Neural cell (in vitro differentiated cells): ENCODE results near the gene ASCC2. TPM values are rescaled to one million over a fixed set of nuclear protein-coding genes. Genes with fewer than 3 reads are reported as not detected.

Experiments used
- H2AFZ ChIP-seq: fragments of 200-600, 300-800 bp; sonication (generic), shearing (Covaris generic); 2 replicates; pipeline ENCODE4 v1.6.0; 2014; ENCODE audit warnings: low read depth, mild to moderate bottlenecking, antibody characterized with exemption, low read length, moderate library complexity
- H3F3A ChIP-seq: fragments of 200-600 bp; shearing (Covaris generic); 2 replicates; pipeline ENCODE4 v1.6.1; 2016; ENCODE audit warnings: mild to moderate bottlenecking, moderate library complexity, mixed read lengths, antibody characterized with exemption, low read length; ENCODE audit not compliant: insufficient read depth, poor library complexity, severe bottlenecking
- H3K27ac ChIP-seq: fragments of 200-600, 300-800 bp; sonication (generic), shearing (Covaris generic); 2 replicates; pipeline ENCODE4 v1.5.1; 2014; ENCODE audit warnings: mild to moderate bottlenecking, low read length, moderate library complexity
- H3K27me3 ChIP-seq: fragments of 300-800, 200-600 bp; sonication (generic), shearing (Covaris generic); 2 replicates; pipeline ENCODE4 v1.6.0; 2014; ENCODE audit warnings: mild to moderate bottlenecking, low read depth, low read length, moderate library complexity; ENCODE audit not compliant: insufficient read depth
- H3K36me3 ChIP-seq: fragments of 300-800, 200-600 bp; sonication (generic), shearing (Covaris generic); 2 replicates; pipeline ENCODE4 v1.5.1; 2014; ENCODE audit warnings: mild to moderate bottlenecking, antibody characterized with exemption, low read length, moderate library complexity; ENCODE audit not compliant: insufficient read depth
- H3K4me2 ChIP-seq: fragments of 300-800, 200-600 bp; sonication (generic), shearing (Covaris generic); 2 replicates; pipeline ENCODE4 v1.6.0; 2014; ENCODE audit warnings: mild to moderate bottlenecking, low read length
- H3K4me3 ChIP-seq: fragments of 300-800, 200-600 bp; sonication (generic), shearing (Covaris generic); 2 replicates; pipeline ENCODE4 v1.5.1; 2014; ENCODE audit warnings: mild to moderate bottlenecking, low read length, moderate library complexity
- H3K79me2 ChIP-seq: fragments of 200-600 bp; shearing (Covaris generic); replicated peaks from 2 replicates; pipeline ENCODE4 v1.6.0; 2014; ENCODE audit warnings: mild to moderate bottlenecking, low read length, moderate library complexity; ENCODE audit not compliant: insufficient read depth
- H3K9ac ChIP-seq: fragments of 300-800, 200-600 bp; sonication (generic), shearing (Covaris generic); 2 replicates; pipeline ENCODE4 v1.6.1; 2016; ENCODE audit warnings: mild to moderate bottlenecking, low read length, mixed read lengths
- H3K9me2 ChIP-seq: fragments of 200-600 bp; shearing (Covaris generic); 2 replicates; pipeline ENCODE4 v1.6.1; 2016; ENCODE audit warnings: mild to moderate bottlenecking, low read length, mixed read lengths; ENCODE audit not compliant: insufficient read depth
- H3K9me3 ChIP-seq: fragments of 200-600, 300-800 bp; sonication (generic), shearing (Covaris generic); 2 replicates; pipeline ENCODE4 v1.6.1; 2016; ENCODE audit warnings: mild to moderate bottlenecking, mixed run types, low read length, moderate library complexity, mixed read lengths
- H4K20me1 ChIP-seq: fragments of 200-600 bp; shearing (Covaris generic); 2 replicates; pipeline ENCODE4 v1.6.1; 2016; ENCODE audit warnings: mild to moderate bottlenecking, mixed run types; ENCODE audit not compliant: insufficient read depth
- CTCF ChIP-seq: fragments of 450-650 bp; IDR thresholded peaks from 2 replicates; pipeline ENCODE4 v1.5.1; 2014; ENCODE audit warnings: antibody characterized with exemption, mild to moderate bottlenecking, moderate library complexity; ENCODE audit not compliant: poor library complexity, severe bottlenecking
- EP300 ChIP-seq: fragments of 450-650 bp; conservative IDR thresholded peaks from 2 replicates; pipeline ENCODE4 v1.6.1; 2014; ENCODE audit warnings: antibody characterized with exemption, mild to moderate bottlenecking, moderate library complexity; ENCODE audit not compliant: poor library complexity, severe bottlenecking
- MXI1 ChIP-seq: fragments of 450-650 bp; conservative IDR thresholded peaks from 2 replicates; pipeline ENCODE4 v1.6.1; 2014; ENCODE audit warnings: antibody characterized with exemption, mild to moderate bottlenecking; ENCODE audit not compliant: poor library complexity, severe bottlenecking
- POLR2AphosphoS5 ChIP-seq: IDR thresholded peaks from 2 replicates; pipeline ENCODE4 v1.6.1; 2012
- RAD21 ChIP-seq: fragments of 450-650 bp; conservative IDR thresholded peaks from 2 replicates; pipeline ENCODE4 v1.6.1; 2014; ENCODE audit warnings: antibody characterized with exemption, mild to moderate bottlenecking, moderate library complexity
- SMC3 ChIP-seq: fragments of 450-650 bp; conservative IDR thresholded peaks from 2 replicates; pipeline ENCODE4 v1.6.1; 2014; ENCODE audit warnings: antibody characterized with exemption, mild to moderate bottlenecking, moderate library complexity; ENCODE audit not compliant: poor library complexity
- TAF1 ChIP-seq: IDR thresholded peaks from 2 replicates; pipeline ENCODE4 v1.6.1; 2012; ENCODE audit warnings: low read depth
- polyA plus RNA-seq: library from polyadenylated mRNA; depleted of rRNA; stranded (reverse); fragments of >200 nt; gene quantifications from 2 replicates; pipeline ENCODE4 v1.2.3, GENCODE V29; 2014
- TF ChIP-seq, protein P1 (sequence below): IDR thresholded peaks from 2 replicates; pipeline ENCODE4 v1.6.1; 2012; ENCODE audit warnings: borderline replicate concordance

The ASCC2 gene
- polyA plus RNA-seq, 1 donor from 2014 or later = 26.2 TPM

- H3K9ac ChIP-seq = no peak overlapping the region
- H4K20me1 ChIP-seq = no peaks in the 10 kb centered on the region
- peaks cover 11% of the 10 kb centered on the region for H3K79me2 ChIP-seq
- no peak for TF ChIP-seq CTCF
- TF ChIP-seq, protein P1, sequence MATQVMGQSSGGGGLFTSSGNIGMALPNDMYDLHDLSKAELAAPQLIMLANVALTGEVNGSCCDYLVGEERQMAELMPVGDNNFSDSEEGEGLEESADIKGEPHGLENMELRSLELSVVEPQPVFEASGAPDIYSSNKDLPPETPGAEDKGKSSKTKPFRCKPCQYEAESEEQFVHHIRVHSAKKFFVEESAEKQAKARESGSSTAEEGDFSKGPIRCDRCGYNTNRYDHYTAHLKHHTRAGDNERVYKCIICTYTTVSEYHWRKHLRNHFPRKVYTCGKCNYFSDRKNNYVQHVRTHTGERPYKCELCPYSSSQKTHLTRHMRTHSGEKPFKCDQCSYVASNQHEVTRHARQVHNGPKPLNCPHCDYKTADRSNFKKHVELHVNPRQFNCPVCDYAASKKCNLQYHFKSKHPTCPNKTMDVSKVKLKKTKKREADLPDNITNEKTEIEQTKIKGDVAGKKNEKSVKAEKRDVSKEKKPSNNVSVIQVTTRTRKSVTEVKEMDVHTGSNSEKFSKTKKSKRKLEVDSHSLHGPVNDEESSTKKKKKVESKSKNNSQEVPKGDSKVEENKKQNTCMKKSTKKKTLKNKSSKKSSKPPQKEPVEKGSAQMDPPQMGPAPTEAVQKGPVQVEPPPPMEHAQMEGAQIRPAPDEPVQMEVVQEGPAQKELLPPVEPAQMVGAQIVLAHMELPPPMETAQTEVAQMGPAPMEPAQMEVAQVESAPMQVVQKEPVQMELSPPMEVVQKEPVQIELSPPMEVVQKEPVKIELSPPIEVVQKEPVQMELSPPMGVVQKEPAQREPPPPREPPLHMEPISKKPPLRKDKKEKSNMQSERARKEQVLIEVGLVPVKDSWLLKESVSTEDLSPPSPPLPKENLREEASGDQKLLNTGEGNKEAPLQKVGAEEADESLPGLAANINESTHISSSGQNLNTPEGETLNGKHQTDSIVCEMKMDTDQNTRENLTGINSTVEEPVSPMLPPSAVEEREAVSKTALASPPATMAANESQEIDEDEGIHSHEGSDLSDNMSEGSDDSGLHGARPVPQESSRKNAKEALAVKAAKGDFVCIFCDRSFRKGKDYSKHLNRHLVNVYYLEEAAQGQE = no peak
- no peak for TF ChIP-seq RAD21
- no peak for TF ChIP-seq EP300
- TF ChIP-seq TAF1 = no peak
- TF ChIP-seq POLR2AphosphoS5 = no peak
- TF ChIP-seq SMC3 = no peak
- H3K36me3 ChIP-seq = no peaks in the 10 kb centered on the region
- H3K4me3 ChIP-seq = no peak overlapping the region
- H2AFZ ChIP-seq = no peak overlapping the region
- H3K9me3 ChIP-seq = no peaks in the 10 kb centered on the region
- H3K27me3 ChIP-seq = no peaks in the 10 kb centered on the region
- no peak overlapping the region for H3K4me2 ChIP-seq
- no peak overlapping the region for H3K27ac ChIP-seq
- H3K9me2 ChIP-seq = no peaks in the 10 kb centered on the region
- peaks cover 3% of the 10 kb centered on the region for H3F3A ChIP-seq
Measured at GRCh38 chr22:29834046-29834445, 4.0 kb downstream of the ASCC2 start.

DNA sequence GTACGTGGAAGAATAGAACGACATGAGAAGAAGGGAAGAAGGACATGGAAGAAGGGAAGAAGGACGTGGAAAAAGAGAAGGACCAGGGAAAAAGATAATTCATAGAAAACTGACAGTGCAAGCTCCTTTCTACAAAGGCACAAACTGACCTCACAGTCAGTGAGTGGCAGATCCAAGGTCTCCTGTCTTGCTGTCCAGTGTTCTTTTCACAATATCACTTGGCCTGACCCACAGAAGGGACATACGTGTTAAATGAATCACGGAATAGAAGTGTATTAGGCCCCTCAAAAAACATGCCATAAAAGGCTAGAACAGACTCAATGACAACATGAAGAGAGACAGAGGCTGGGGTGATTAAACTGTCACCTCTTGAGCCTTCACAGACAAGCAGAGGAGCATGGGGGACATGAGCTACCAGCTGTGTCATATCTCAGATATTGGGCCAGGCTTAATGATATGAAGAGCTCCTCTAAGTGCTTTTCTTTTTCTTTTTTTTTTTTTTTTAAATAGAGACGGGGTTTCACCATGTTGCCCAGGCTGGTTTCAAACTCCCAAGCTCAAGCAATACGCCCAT, 4.6 kb downstream of the ASCC2 start:
- no peaks in the 10 kb centered on the region for H3F3A ChIP-seq
- no peaks in the 10 kb centered on the region for H3K9me3 ChIP-seq
- TF ChIP-seq SMC3 (no peak), POLR2AphosphoS5 (no peak)
- no peaks in the 10 kb centered on the region for H3K27me3 ChIP-seq
- H3K4me3 ChIP-seq = no peak overlapping the region
- H3K79me2 ChIP-seq = peaks cover 11% of the 10 kb centered on the region
- H3K27ac ChIP-seq = no peak overlapping the region
- no peak overlapping the region for H3K4me2 ChIP-seq
- no peaks in the 10 kb centered on the region for H4K20me1 ChIP-seq
- no peak overlapping the region for H3K9ac ChIP-seq
- H3K36me3 ChIP-seq = no peaks in the 10 kb centered on the region
- no peak overlapping the region for H2AFZ ChIP-seq
- H3K9me2 ChIP-seq = no peaks in the 10 kb centered on the region

DNA sequence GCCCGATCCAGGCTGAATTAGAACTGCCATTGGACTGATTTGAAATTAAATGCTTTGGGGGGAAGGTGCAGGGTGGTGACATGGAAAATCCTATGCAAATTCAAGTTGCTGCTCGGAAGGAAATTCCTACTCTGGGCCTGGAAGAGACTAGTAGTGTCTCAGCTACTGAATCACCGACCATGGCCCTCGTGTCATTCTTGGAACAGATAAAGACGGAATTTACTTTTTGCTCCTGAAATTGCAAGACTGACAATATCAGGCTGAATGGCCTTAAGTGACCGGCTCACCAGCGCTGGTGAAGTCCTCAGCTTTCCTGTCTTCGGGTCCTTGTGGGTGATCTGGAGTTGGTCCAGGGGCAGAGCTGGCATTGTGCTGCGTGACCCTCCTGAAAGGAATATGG, 6.1 kb downstream of the ASCC2 start:
- no peak overlapping the region for H3K4me3 ChIP-seq
- H3K27ac ChIP-seq = no peak overlapping the region
- peaks cover 11% of the 10 kb centered on the region for H3K79me2 ChIP-seq
- no peaks in the 10 kb centered on the region for H3K36me3 ChIP-seq
- no peaks in the 10 kb centered on the region for H4K20me1 ChIP-seq
- no peaks in the 10 kb centered on the region for H3K9me3 ChIP-seq
- H2AFZ ChIP-seq = no peak overlapping the region
- H3K9me2 ChIP-seq = no peaks in the 10 kb centered on the region
- no peak overlapping the region for H3K4me2 ChIP-seq
- no peak overlapping the region for H3K9ac ChIP-seq
- no peaks in the 10 kb centered on the region for H3F3A ChIP-seq
- TF ChIP-seq TAF1 (no peak), MXI1 (no peak), EP300 (no peak)
- no peaks in the 10 kb centered on the region for H3K27me3 ChIP-seq
